ENCODE results near the gene TTC1. TPM values are rescaled to one million over a fixed set of nuclear protein-coding genes. Genes with fewer than 3 reads are reported as not detected.

TTC1 gene
- total and polyA plus RNA-seq, 2 of the 8 experiments (the other 6 are each of a cell fraction or from before 2014, with no cell fraction given): 25.1 to 63.9 TPM

DNA sequence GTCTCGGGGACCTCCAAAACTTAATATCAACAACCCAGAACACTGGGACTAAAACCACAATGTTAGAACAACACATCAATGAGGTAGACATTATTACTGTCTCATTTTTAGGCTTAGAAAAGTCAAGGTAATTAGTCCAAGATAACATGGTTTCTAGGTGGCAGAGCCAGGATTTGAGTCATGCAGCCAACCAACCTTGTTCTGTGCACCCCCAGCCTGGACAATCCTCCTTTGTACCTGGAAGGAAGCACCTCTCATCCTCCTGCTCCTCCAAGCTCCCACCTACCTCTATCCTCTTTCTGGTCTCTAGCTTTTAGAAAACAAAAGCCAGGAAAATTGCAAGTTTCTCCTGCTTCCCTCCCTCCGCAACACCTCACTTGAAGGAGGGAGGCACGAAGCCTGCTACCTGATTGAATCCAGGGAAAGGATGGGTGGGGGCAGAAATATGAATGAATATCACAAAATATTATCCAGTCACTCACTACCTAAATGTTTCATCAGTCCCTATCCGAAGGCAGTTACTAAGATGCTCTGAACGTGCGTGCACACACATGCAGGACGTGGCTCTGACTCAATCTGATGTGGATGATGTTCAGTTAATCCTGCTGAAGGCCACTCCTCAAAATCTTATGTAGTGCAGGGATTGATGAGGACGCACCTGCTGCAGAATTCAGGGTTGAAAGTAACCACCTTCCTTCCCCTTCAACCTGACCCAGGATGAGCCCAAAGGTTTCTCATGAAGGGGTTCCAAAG lies 26.3 kb upstream of the TTC1 start (continued):
- TF ChIP-seq, protein P1, sequence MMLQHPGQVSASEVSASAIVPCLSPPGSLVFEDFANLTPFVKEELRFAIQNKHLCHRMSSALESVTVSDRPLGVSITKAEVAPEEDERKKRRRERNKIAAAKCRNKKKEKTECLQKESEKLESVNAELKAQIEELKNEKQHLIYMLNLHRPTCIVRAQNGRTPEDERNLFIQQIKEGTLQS (IDR thresholded peaks at IDR 0.05; ENCODE audit: insufficient read depth, low read depth, low read length): no peak
- TF ChIP-seq JUN (IDR thresholded peaks at IDR 0.05; ENCODE audit: low read depth, low read length) (no peak), SP2 (IDR thresholded peaks at IDR 0.05; ENCODE audit: low read length) (no peak), TBP (IDR thresholded peaks at IDR 0.05; ENCODE audit: low read depth, low read length) (no peak), KDM4A (IDR thresholded peaks at IDR 0.05; ENCODE audit: low read depth, low read length, severe bottlenecking) (no peak), JUND (IDR thresholded peaks at IDR 0.05; ENCODE audit: low read length) (no peak), TAF7 (optimal IDR thresholded peaks at IDR 0.05; ENCODE audit: borderline replicate concordance, low read depth, low read length) (no peak)

Measured in H1 (cell line).